ENCODE data around the gene MACROD2.

Gene MACROD2

GRCh38 chr20:15991279-15991678, 1996.0 kb downstream of the MACROD2 start:
- TF ChIP-seq EZH2phosphoT487 (conservative IDR thresholded peaks at IDR 0.05; ENCODE audit: low read length) (no peak), CTCF (IDR thresholded peaks at IDR 0.05; ENCODE audit: insufficient read depth, low read length, poor library complexity, severe bottlenecking) (no peak)
- no peak overlapping the region for H3K9ac ChIP-seq (ENCODE audit: low read length)

GRCh38 chr20:15992564-15992963, 1997.2 kb downstream of the MACROD2 start:
- H3K36me3 ChIP-seq (ENCODE audit: low read length), result 0 out of 2 replicates have a peak, but pooled peaks cover 3% of the 10 kb centered on the region
- TF ChIP-seq EZH2phosphoT487 (conservative IDR thresholded peaks at IDR 0.05; ENCODE audit: low read length), result no peak
- no peak for TF ChIP-seq CTCF (IDR thresholded peaks at IDR 0.05; ENCODE audit: insufficient read depth, low read length, poor library complexity, severe bottlenecking)
- no peak overlapping the region for H3K9ac ChIP-seq (ENCODE audit: low read length)
- no peaks in the 10 kb centered on the region for H4K20me1 ChIP-seq (ENCODE audit: low read depth, low read length)
- H3K79me2 ChIP-seq (ENCODE audit: insufficient read depth, low read length), result no peaks in the 10 kb centered on the region
- H3K4me2 ChIP-seq (ENCODE audit: low read depth, low read length, poor library complexity, severe bottlenecking), result no peak overlapping the region
- H3K9me3 ChIP-seq (ENCODE audit: insufficient read depth, low read length), result peaks cover 10% of the 10 kb centered on the region; the same call in 1 of the 2 replicates
- no peaks in the 10 kb centered on the region for H3F3A ChIP-seq (ENCODE audit: insufficient read depth)
- no peaks in the 10 kb centered on the region for H3K27me3 ChIP-seq (ENCODE audit: low read length)
- no peak overlapping the region for H2AFZ ChIP-seq (ENCODE audit: low read depth, low read length, severe bottlenecking)
- no peaks in the 10 kb centered on the region for H3K9me2 ChIP-seq (replicated peaks; ENCODE audit: insufficient read depth, low read length)
- no peak overlapping the region for H3K4me3 ChIP-seq (ENCODE audit: insufficient read depth, low read length, poor library complexity, severe bottlenecking)
- no peak overlapping the region for H3K27ac ChIP-seq (ENCODE audit: low read depth, low read length)

More at GRCh38 chr20:15991279-15991678, 1996.0 kb downstream of the MACROD2 start:
- Histone ChIP-seq H3K27me3 (ENCODE audit: low read length) (no peaks in the 10 kb centered on the region), H3K4me2 (ENCODE audit: low read depth, low read length, poor library complexity, severe bottlenecking) (no peak overlapping the region), H3K9me2 (replicated peaks; ENCODE audit: insufficient read depth, low read length) (no peaks in the 10 kb centered on the region), H3K27ac (ENCODE audit: low read depth, low read length) (no peak overlapping the region), H3K4me3 (ENCODE audit: insufficient read depth, low read length, poor library complexity, severe bottlenecking) (no peak overlapping the region), H4K20me1 (ENCODE audit: low read depth, low read length) (no peaks in the 10 kb centered on the region), H2AFZ (ENCODE audit: low read depth, low read length, severe bottlenecking) (no peak overlapping the region), H3K36me3 (ENCODE audit: low read length) (no peaks in the 10 kb centered on the region), H3F3A (ENCODE audit: insufficient read depth) (no peaks in the 10 kb centered on the region), H3K9me3 (ENCODE audit: insufficient read depth, low read length) (no peaks in the 10 kb centered on the region), H3K79me2 (ENCODE audit: insufficient read depth, low read length) (no peaks in the 10 kb centered on the region)

- H2AFZ ChIP-seq (ENCODE audit: low read depth, low read length, severe bottlenecking), result no peak overlapping the region
- H3K4me3 ChIP-seq (ENCODE audit: insufficient read depth, low read length, poor library complexity, severe bottlenecking), result no peak overlapping the region
- H3K27me3 ChIP-seq (ENCODE audit: low read length), result no peaks in the 10 kb centered on the region
- peaks cover 15% of the 10 kb centered on the region; the same call in 1 of the 2 replicates for H3K9me3 ChIP-seq (ENCODE audit: insufficient read depth, low read length)
- no peaks in the 10 kb centered on the region for H4K20me1 ChIP-seq (ENCODE audit: low read depth, low read length)
- no peak overlapping the region for H3K9ac ChIP-seq (ENCODE audit: low read length)
- 0 out of 2 replicates have a peak, but pooled peaks cover 3% of the 10 kb centered on the region for H3K36me3 ChIP-seq (ENCODE audit: low read length)
- TF ChIP-seq EZH2phosphoT487 (conservative IDR thresholded peaks at IDR 0.05; ENCODE audit: low read length) (no peak), CTCF (IDR thresholded peaks at IDR 0.05; ENCODE audit: insufficient read depth, low read length, poor library complexity, severe bottlenecking) (no peak)
- no peaks in the 10 kb centered on the region for H3F3A ChIP-seq (ENCODE audit: insufficient read depth)
- no peak overlapping the region for H3K4me2 ChIP-seq (ENCODE audit: low read depth, low read length, poor library complexity, severe bottlenecking)
- H3K79me2 ChIP-seq (ENCODE audit: insufficient read depth, low read length), result no peaks in the 10 kb centered on the region
- H3K27ac ChIP-seq (ENCODE audit: low read depth, low read length), result no peak overlapping the region
- H3K9me2 ChIP-seq (replicated peaks; ENCODE audit: insufficient read depth, low read length), result no peaks in the 10 kb centered on the region
Observed at GRCh38 chr20:16000112-16000511, 2004.8 kb downstream of the MACROD2 start.
